ENCODE measurements around the gene PNPLA1.

DNA sequence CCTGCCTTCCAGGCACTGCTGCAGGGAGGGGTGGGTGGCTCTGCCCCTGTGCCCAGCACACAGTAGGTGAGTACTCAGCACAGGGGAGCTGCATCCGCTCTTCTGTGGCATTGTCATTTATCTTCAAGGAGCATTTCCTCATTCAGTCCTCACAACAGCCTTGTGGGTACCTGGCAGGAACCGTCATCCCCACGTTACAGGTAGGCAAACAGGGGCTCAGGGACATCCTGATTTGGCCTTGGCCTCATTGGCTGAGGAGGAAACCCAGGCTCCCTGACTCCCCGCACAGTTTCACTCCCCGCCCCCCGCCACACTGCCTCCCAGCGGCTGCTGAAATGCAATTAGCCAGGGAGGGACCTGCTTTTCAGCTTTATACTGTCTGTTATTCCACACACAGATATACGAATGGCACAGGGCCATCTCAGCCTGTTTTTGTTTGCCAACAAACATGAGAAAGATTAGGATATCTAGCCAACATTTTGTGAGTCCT is 24.2 kb upstream of the PNPLA1 start:
- no peak for TF ChIP-seq HDGF (IDR thresholded peaks at IDR 0.05; ENCODE audit: borderline replicate concordance)
- TF ChIP-seq BHLHE40 (IDR thresholded peaks at IDR 0.05; ENCODE audit: borderline replicate concordance), result no peak
- no peak for TF ChIP-seq SP1 (IDR thresholded peaks at IDR 0.05)
- TF ChIP-seq SUZ12 (IDR thresholded peaks at IDR 0.05), result no peak
- no peak for TF ChIP-seq LEF1 (IDR thresholded peaks at IDR 0.05; ENCODE audit: borderline replicate concordance)
- TF ChIP-seq FOXM1 (IDR thresholded peaks at IDR 0.05; ENCODE audit: borderline replicate concordance), result no peak
- no peak for TF ChIP-seq ARNT (IDR thresholded peaks at IDR 0.05)
- TF ChIP-seq FOXK2 (IDR thresholded peaks at IDR 0.05), result no peak
- TF ChIP-seq NFRKB (IDR thresholded peaks at IDR 0.05), result no peak
- TF ChIP-seq PKNOX1 (IDR thresholded peaks at IDR 0.05), result no peak
